Dermis microvascular lymphatic vessel endothelial cell (primary cell): ENCODE measurements around the gene RAPGEF1. TPM values are rescaled to one million over a fixed set of nuclear protein-coding genes. Genes with fewer than 3 reads are reported as not detected.
"Not testable (repeated sequence)": the region's sequence is repeated elsewhere in the genome, so short reads cannot be mapped to it uniquely, and the experiment has no call there.

Source experiments
- DNase-seq, 2 donors: peaks; one replicate each; pipeline versions ENCODE4 v3.0.0 to v3.0.0-alpha.2; 2010; ENCODE audit warnings: low read depth in 2 of 2
- total RNA-seq: library from RNA; depleted of rRNA; stranded (reverse); fragments of >200 nt; gene quantifications from 2 replicates; pipeline ENCODE4 v1.2.1, GENCODE V29; 2014

Gene RAPGEF1, protein sequence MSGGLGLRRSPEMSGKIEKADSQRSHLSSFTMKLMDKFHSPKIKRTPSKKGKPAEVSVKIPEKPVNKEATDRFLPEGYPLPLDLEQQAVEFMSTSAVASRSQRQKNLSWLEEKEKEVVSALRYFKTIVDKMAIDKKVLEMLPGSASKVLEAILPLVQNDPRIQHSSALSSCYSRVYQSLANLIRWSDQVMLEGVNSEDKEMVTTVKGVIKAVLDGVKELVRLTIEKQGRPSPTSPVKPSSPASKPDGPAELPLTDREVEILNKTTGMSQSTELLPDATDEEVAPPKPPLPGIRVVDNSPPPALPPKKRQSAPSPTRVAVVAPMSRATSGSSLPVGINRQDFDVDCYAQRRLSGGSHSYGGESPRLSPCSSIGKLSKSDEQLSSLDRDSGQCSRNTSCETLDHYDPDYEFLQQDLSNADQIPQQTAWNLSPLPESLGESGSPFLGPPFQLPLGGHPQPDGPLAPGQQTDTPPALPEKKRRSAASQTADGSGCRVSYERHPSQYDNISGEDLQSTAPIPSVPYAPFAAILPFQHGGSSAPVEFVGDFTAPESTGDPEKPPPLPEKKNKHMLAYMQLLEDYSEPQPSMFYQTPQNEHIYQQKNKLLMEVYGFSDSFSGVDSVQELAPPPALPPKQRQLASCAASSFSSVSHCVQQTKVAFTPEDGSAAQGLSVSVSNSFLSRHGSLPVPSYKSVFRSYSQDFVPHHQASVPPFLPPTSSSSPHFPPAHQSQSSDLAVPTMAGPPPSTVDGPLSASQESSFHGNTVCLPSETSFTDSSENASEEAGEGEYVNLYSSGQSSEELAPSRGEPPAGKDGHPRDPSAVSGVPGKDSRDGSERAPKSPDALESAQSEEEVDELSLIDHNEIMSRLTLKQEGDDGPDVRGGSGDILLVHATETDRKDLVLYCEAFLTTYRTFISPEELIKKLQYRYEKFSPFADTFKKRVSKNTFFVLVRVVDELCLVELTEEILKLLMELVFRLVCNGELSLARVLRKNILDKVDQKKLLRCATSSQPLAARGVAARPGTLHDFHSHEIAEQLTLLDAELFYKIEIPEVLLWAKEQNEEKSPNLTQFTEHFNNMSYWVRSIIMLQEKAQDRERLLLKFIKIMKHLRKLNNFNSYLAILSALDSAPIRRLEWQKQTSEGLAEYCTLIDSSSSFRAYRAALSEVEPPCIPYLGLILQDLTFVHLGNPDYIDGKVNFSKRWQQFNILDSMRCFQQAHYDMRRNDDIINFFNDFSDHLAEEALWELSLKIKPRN (N-terminal part only)
- 32.9 and 41.3 TPM in 2 replicates for total RNA-seq

- peak in 1 of 2 donors; percentile 45 for DNase-seq
These were observed at the start of gene RAPGEF1 for GRCh38 chr9:131739959-131740648. RAPGEF1 (minus strand) TSS chr9:131740076; CDS start chr9:131739830, 246 bp downstream.

DNA sequence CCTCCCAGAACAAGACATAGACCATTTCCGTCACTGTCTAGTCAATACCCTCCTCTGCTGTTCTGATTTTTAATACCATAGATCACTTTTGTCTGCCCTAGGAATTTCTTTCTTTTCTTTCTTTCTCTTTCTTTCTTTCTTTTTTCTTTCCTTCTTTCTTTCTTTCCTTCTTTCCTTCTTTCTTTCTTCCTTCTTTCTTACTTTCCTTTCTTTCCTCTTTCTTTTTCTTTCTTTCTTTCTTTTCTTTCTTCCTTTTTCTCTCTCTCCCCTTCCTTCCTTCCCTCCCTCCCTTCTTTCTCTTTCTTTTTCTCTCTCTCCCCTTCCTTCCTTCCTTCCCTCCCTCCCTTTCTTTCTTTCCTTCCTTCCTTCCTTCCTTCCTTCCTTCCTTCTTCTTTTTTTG is 49.0 kb upstream of the RAPGEF1 start:
- DNase-seq: no peak

- no peak for DNase-seq
These were observed 48.0 kb upstream of the RAPGEF1 start for GRCh38 chr9:131787838-131788237.

DNA sequence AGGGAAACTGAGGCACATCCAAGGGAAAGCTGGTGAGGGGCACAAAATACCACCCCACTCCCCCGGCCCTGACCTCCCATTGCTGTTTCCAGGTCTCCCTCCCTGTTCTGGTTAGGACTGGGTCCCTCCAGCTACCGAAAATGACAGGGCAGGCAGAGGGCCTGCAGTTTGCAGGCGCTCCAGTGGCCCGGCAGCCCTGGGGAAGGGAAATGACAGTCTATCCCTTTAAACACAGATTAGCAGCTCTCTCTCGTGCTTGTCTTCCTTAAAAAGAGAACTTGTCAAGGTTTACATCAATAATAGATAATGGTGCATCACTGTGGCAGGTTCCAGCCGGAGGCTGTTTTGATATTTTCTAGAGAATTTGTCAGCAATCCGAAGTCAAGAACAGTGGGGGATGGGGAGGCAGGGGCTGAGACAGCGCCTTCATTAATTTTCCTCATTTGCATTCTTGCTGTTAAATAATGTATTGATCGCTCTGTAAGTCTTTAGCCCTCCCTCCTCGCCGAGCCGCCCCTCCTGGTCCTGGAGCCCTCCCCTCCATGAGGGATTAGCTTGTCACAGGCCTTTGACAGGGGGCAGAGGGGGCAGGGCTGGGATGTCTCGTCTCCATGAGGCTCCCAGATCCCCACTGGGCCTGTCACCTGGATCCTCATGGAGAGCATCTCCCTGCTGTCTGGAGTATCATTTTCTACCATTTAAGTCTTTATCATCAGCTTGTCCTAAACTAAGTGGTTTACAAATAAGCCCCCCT is 45.0 kb upstream of the RAPGEF1 start:
- no peak for DNase-seq

DNA sequence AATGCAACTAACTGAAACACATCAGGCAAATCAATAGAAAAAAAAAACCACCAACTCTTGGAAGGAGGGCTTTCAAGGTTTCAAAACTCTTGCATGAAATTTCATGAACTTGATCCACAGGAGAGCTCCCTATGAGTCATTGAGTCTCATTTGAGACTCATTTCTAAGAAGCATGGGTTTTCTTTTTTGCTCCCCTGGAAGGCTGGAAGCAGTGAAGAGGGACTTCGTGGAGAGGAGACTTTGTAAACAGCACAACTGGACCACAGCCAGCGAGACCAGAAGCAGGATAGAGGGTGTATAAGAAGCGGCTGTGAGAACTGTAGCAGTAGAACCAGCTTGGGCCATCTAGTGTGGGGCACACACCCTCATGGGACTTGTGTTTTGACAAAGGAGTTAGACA is 41.2 kb upstream of the RAPGEF1 start:
- no peak for DNase-seq

- peak; percentile 24 to 57 for DNase-seq
These were observed 36.6 kb upstream of the RAPGEF1 start for GRCh38 chr9:131776473-131776872.

DNA sequence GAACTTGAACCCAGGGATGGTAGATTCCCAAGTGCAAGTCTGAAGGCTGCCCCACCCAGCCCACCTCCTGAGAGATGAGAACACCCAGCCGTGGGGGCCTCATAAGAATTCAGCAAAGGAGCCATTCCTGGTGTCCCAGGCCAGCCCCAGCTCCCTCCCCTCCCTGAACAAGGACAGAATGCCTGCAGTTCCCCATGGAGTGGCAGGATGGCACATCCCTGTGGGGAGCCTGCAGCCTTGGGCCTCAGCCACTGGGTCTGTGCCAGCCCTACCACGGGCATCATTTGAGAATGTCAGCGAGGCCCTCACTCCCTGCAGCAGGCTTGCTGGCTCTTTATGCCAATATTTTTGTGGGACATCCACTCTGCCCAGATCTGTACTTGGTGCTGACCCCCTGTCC is 36.2 kb upstream of the RAPGEF1 start:
- no peak for DNase-seq

DNA sequence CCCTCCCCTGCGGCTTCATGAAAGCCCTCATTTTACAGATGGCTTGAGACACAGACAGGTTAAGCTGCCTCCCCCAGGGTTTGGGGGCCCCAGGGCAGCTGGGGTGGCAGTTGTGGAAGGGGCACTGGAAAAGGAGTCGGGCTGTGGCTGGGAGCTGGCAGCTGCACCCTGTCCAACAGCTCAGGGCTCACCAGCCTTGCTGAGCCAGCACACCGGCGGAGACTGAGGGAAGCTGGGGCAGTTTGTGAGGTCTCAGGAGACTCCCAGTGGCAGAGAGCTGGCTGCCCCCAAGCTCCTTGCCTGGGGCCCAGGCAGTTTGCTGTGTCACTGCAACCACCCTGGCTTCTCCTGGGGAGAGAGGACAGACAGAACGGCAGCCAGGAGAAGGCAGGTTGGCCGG is 34.8 kb upstream of the RAPGEF1 start:
- no peak for DNase-seq

DNA sequence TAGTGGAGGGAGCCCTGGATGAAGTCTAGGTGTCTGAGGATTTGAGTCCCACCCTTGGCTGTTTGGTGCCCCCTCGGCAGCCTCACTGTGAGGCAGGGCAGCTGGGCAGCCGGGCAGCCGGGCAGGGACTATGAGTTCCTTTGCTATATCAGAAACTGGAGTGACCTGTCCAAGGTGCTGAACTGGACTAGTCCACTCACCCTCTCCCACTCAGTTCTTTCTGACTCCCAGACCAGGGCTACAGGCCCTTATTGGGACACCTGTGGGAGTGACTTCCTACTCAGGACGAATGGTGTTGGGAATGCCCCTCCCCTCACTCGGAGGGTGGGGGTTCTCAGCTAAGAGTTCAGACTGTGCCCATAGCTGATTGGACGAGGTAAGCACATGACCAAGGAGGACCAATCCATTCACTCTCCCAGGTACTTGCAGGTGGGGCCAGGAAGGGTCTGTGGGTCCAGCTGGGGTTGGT is 34.1 kb upstream of the RAPGEF1 start:
- DNase-seq: peak; percentile 55 to 74

DNA sequence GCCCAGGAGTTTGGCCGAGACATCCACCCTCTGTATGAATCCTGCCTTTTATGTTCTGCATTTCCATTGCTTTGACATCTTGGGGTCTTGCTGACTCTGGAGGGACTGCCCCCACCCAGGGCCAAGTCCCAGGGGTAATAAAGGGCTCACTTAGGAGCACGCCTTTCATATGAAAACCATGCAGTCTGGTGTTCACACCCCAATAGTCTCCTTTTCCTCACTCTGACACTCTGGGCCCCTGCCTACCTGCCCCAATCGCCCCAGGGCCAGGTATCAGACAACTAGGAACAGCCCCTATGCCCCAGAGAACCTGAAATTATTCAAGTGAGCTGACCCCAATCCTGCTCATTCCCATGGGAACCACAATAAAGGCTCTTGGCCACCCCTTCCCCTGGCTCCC is 33.1 kb upstream of the RAPGEF1 start:
- DNase-seq: no peak

DNA sequence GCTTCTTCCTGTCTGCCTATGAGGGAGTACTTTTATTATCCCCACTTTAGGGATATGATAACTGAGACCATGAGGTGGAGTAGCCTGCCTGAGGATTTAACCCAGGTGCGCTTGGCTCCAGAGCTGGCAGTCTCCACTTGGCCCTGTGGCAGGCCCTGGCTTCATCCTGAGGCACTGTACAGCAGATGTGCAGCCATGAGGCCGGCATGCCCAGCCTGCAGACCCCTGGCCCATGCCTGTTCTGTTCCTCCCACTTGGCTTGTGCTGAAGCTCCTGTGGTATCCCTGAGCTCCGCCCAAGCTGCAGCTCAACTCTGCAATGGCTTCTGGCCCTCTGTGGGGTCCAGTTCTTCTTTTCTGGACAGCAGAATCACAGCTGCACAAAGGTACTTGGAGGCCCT is 31.8 kb upstream of the RAPGEF1 start:
- no peak for DNase-seq

DNA sequence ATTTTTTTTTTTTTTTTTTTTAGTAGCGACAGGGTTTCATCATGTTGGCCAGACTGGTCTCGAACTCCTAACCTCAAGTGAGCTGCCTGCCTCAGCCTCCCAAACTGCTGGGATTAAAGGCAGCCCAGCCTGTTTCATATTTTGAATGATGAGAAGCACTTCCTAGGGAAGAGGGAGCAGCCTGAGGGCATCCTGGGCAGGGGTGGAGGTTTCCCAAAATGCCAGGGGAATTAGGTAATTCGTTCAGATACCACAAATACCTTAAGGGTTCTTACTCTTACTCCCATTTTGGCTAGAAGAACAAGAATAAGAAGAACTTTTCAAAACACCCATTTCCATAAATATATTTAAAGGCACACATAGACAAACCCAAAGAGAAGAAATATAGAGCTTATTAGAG is 29.5 kb upstream of the RAPGEF1 start:
- DNase-seq: no peak

GRCh38 chr9:131764568-131764967 is 24.7 kb upstream of the RAPGEF1 start:
- DNase-seq: no peak

GRCh38 chr9:131762356-131762932 is 22.6 kb upstream of the RAPGEF1 start:
- DNase-seq: peak in 1 of 2 donors; percentile 63

DNA sequence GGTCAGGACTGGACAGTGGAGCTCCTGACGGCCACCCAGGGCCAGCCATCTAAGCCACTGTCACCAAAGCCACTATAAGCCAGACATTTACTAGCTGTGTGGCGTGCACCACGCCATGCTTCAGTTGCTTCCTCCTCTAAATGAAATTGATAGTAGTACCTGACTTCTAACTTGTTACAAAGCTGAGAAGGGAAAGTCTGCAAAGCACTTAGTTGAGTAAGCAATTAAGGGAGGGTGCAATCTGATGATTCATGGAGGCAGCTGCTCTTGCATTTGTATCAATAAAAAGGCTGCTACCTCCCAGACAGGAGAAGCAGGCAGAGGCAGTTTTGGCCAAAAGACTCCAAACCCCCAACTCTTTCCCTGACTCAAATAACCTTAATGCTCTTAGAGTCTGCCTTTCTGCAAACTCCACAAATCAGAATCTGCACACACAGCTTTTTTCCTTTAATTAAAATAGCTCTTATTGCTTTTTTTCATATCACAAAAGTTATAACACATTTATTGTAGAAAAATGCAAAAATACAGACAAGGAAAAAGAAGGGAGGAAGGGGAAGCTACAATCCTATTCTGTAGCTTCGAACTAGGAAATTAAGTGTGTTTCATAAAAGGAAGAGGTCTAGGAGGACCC is 19.3 kb upstream of the RAPGEF1 start:
- DNase-seq: no peak

- no peak for DNase-seq
These were observed 17.7 kb upstream of the RAPGEF1 start for GRCh38 chr9:131757549-131757948.

DNA sequence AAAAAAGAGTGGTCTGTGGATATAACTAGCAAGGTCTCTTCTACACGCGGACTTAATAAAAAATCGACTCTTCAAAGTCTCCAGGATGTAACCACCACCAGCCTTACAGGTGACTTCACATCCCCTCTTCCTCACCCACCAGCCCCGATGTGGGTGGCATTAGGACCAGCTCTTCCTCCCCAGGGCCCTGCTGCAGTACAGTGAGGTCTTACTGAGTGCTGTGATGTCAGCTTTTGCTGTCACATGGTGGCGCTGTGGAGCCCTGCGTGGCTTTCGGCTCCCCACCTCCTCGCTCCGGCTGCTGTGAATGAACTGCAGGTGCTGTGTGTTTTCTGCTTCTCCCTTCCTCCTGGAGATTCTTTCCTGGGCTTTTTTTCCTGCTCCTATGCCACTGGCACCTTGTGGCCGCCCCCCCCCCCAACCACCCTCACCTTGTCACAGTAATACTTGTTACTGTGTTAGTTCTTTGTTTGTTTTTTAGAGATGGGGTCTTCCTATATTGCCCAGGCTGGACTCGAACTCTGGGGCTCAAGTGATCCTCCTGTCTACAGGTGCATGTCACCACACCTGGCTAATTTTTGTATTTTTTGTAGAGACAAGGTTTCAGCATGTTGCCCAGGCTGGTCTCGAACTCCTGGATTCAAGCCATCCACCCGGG is 15.8 kb upstream of the RAPGEF1 start:
- DNase-seq: peak; percentile 59 to 81

DNA sequence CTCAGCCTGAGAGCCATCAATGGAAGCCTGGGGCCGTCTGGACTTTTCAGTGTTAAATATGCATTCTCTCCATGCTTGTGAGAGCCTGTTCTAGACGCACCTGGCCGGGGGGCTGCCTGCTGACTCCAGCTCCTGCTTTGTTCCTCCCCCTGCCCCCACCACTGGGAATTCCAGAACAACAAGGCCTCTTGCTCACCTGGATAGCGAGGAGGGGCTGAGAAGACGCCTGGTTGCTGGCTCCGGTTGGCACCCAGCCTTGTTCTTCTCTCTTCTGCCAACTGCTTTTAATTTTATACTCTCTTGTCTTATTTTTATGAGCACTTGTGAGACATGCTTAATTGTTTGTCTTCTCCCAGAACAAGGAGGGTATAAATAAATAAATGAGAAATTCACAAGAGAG is 15.0 kb upstream of the RAPGEF1 start:
- no peak for DNase-seq

DNA sequence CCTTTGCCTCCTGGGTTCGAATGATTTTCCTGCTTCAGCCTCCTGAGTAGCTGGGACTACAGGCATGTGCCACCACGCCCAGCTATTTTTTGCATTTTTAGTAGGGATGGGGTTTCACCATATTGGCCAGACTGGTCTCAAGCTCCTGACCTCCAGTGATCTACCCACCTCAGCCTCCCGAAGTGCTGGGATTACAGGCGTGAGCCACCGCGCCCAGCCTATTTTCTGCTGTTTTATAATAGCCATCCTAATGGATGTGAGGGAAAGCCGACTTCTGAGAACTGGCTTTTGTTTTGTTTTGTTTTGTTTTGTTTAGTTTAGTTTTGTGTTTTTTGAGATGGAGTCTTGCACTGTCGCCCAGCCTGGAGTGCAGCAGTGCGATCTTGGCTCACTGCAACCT is 13.9 kb upstream of the RAPGEF1 start:
- DNase-seq: not testable (repeated sequence)
